Measurements from ENCODE around the gene CAMK2A. TPM values are rescaled to one million over a fixed set of nuclear protein-coding genes. Genes with fewer than 3 reads are reported as not detected.

The CAMK2A gene
- total RNA-seq, 1 experiment from 2014 or later, result 0.13 TPM

DNA sequence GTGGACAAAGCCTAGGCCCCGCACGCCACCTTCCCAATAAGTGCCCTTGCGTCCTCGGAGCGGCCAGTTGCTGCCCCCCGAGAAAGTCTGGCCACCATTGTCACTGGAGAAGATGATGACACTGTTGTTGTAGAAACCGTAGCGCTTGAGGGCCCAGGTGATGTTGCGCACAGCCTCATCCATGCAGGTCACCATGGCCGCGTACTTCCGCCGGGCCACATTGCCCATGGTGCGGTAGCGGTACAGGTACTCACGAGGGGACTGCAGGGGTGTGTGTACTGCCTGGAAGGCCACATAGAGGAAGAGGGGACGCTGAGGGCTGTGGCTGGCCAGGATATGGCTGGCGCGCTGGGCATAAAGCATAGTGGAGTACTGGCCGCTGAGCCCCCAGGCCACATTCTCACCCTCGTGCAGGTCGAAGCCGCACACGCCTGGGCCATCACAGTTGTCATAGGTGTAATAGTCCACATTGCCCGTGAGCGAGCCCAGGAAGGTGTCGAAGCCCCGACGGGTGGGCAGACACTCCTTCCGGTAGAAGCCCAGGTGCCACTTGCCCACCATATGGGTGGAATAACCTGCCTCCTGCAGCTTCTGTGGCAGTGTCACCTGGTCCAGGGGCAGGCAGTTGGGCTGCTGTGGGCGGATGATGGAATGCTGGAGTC is 8.5 kb upstream of the CAMK2A start:
- ChIA-PET POLR2A (ENCODE audit: unreplicated experiment) (no interaction called here), CTCF (no interaction called here)
- H3K4me3 ChIP-seq, result no peak overlapping the region
- H3K27me3 ChIP-seq (ENCODE audit: insufficient read depth, low read depth), result no peaks in the 10 kb centered on the region
- H4K20me1 ChIP-seq (ENCODE audit: insufficient read depth), result no peaks in the 10 kb centered on the region
- no peak overlapping the region for H3K4me2 ChIP-seq
- no peak for TF ChIP-seq EZH2 (IDR thresholded peaks at IDR 0.05; ENCODE audit: low read depth)
- H3K79me2 ChIP-seq (ENCODE audit: low read depth), result no peaks in the 10 kb centered on the region
- H3K4me1 ChIP-seq (replicated peaks; ENCODE audit: insufficient read depth), result peaks cover 11% of the 10 kb centered on the region
- no peak overlapping the region for H3K27ac ChIP-seq
- no peak for DNase-seq
- intact Hi-C loops (cut with micrococcal nuclease; ENCODE audit: unreplicated experiment), result no loop called here
- no peaks in the 10 kb centered on the region for H3K9me2 ChIP-seq (ENCODE audit: insufficient read depth)
- no TSS peak for BruUV-seq (replicated peaks)
- peaks cover 9% of the 10 kb centered on the region; the same call in 1 of the 2 replicates for H3F3A ChIP-seq (ENCODE audit: insufficient read depth, low read depth)
- H3K9me3 ChIP-seq (ENCODE audit: insufficient read depth, low read depth), result no peaks in the 10 kb centered on the region
- no peak overlapping the region for H2AFZ ChIP-seq
- H3K36me3 ChIP-seq (ENCODE audit: low read depth), result no peaks in the 10 kb centered on the region

- BruUV-seq (replicated peaks), result no TSS peak
- intact Hi-C loops (cut with micrococcal nuclease; ENCODE audit: unreplicated experiment), result no loop called here
- Histone ChIP-seq H4K20me1 (ENCODE audit: insufficient read depth) (no peaks in the 10 kb centered on the region), H3K9me2 (ENCODE audit: insufficient read depth) (no peaks in the 10 kb centered on the region), H3K36me3 (ENCODE audit: low read depth) (no peaks in the 10 kb centered on the region), H3K4me1 (replicated peaks; ENCODE audit: insufficient read depth) (peaks cover 11% of the 10 kb centered on the region), H3K27ac (no peak overlapping the region), H3K4me2 (no peak overlapping the region), H3F3A (ENCODE audit: insufficient read depth, low read depth) (peaks cover 9% of the 10 kb centered on the region; the same call in 1 of the 2 replicates), H3K9me3 (ENCODE audit: insufficient read depth, low read depth) (no peaks in the 10 kb centered on the region), H3K27me3 (ENCODE audit: insufficient read depth, low read depth) (no peaks in the 10 kb centered on the region), H3K79me2 (ENCODE audit: low read depth) (no peaks in the 10 kb centered on the region), H3K4me3 (no peak overlapping the region), H2AFZ (no peak overlapping the region)
- ChIA-PET CTCF (no interaction called here), POLR2A (ENCODE audit: unreplicated experiment) (interaction anchor here (0.6 kb wide), 1 partner anchor 39 kb away, joined by 3 read pairs; no protein-coding TSS in a partner anchor)
- no peak for TF ChIP-seq CTCF (conservative IDR thresholded peaks at IDR 0.05)
- no peak for TF ChIP-seq EZH2 (IDR thresholded peaks at IDR 0.05; ENCODE audit: low read depth)
- no peak for DNase-seq
Measured at GRCh38 chr5:150297236-150297890, 7.8 kb upstream of the CAMK2A start.

DNA sequence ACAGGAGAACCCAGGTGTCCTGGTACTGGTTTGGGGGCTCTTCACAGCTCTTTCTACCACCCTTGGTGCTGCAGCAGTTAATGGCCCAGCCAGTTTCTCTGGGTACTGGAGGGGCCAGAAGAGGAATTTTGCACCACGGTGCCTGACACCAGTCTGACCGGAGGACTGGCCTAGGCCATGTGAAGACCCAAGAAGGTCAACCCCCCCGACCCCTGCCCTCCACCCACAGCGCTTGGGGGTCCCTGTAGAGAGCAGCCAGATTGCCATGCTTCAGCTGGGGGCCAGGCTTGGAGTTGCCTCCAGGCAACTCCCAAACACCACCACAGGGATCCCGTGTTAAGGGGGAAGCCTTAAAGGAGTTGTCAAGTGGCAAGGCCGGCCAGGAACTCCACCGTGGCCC is 6.9 kb upstream of the CAMK2A start:
- no peak for DNase-seq
- H3K4me3 ChIP-seq, result no peak overlapping the region
- no peaks in the 10 kb centered on the region for H4K20me1 ChIP-seq (ENCODE audit: insufficient read depth)
- no peaks in the 10 kb centered on the region for H3K9me3 ChIP-seq (ENCODE audit: insufficient read depth, low read depth)
- H3K4me2 ChIP-seq, result no peak overlapping the region
- H3F3A ChIP-seq (ENCODE audit: insufficient read depth, low read depth), result peaks cover 9% of the 10 kb centered on the region; the same call in 1 of the 2 replicates
- H3K4me1 ChIP-seq (replicated peaks; ENCODE audit: insufficient read depth), result peaks cover 11% of the 10 kb centered on the region
- intact Hi-C loops (cut with micrococcal nuclease; ENCODE audit: unreplicated experiment), result no loop called here
- H2AFZ ChIP-seq, result no peak overlapping the region
- POLR2A ChIA-PET (ENCODE audit: unreplicated experiment), result no interaction called here
- CTCF ChIA-PET, result no interaction called here
- no peaks in the 10 kb centered on the region for H3K79me2 ChIP-seq (ENCODE audit: low read depth)
- H3K9me2 ChIP-seq (ENCODE audit: insufficient read depth), result no peaks in the 10 kb centered on the region
- no peak overlapping the region for H3K27ac ChIP-seq
- TF ChIP-seq EZH2 (IDR thresholded peaks at IDR 0.05; ENCODE audit: low read depth) (no peak), CTCF (conservative IDR thresholded peaks at IDR 0.05) (no peak)
- H3K27me3 ChIP-seq (ENCODE audit: insufficient read depth, low read depth), result no peaks in the 10 kb centered on the region
- H3K36me3 ChIP-seq (ENCODE audit: low read depth), result no peaks in the 10 kb centered on the region
- no TSS peak for BruUV-seq (replicated peaks)
